ENCODE data around the gene RSPO3. TPM values are rescaled to one million over a fixed set of nuclear protein-coding genes. Genes with fewer than 3 reads are reported as not detected.

RSPO3 gene
- total RNA-seq, 1 experiment from 2014 or later = not detected

GRCh38 chr6:127115746-127116145 lies 2.7 kb upstream of the RSPO3 start:
- no peaks in the 10 kb centered on the region for H3F3A ChIP-seq (ENCODE audit: insufficient read depth, low read depth)
- no peak overlapping the region for H3K4me3 ChIP-seq
- no TSS peak for BruUV-seq (replicated peaks)
- H3K27me3 ChIP-seq (ENCODE audit: insufficient read depth, low read depth) = peaks cover 38% of the 10 kb centered on the region
- H4K20me1 ChIP-seq (ENCODE audit: insufficient read depth) = no peaks in the 10 kb centered on the region
- H3K4me2 ChIP-seq = no peak overlapping the region
- ChIA-PET POLR2A (ENCODE audit: unreplicated experiment) (interaction anchor here (0.5 kb wide), 1 partner anchor 322 kb away, joined by 3 read pairs; no protein-coding TSS in a partner anchor), CTCF (no interaction called here)
- no peaks in the 10 kb centered on the region for H3K4me1 ChIP-seq (replicated peaks; ENCODE audit: insufficient read depth)
- intact Hi-C loops (cut with micrococcal nuclease; ENCODE audit: unreplicated experiment) = no loop called here
- no peaks in the 10 kb centered on the region for H3K79me2 ChIP-seq (ENCODE audit: low read depth)
- DNase-seq = peak in 1 of 2 experiments; percentile 32
- no peaks in the 10 kb centered on the region for H3K9me2 ChIP-seq (ENCODE audit: insufficient read depth)
- H3K27ac ChIP-seq = no peak overlapping the region
- 0 out of 2 replicates have a peak overlapping the region, but pooled peaks have one; percentile 8 for H2AFZ ChIP-seq
- no peaks in the 10 kb centered on the region for H3K36me3 ChIP-seq (ENCODE audit: low read depth)
- no peak for TF ChIP-seq EZH2 (IDR thresholded peaks at IDR 0.05; ENCODE audit: low read depth)
- no peak for TF ChIP-seq CTCF (conservative IDR thresholded peaks at IDR 0.05)
- no peaks in the 10 kb centered on the region for H3K9me3 ChIP-seq (ENCODE audit: insufficient read depth, low read depth)

- no TSS peak for BruUV-seq (replicated peaks)
- no peaks in the 10 kb centered on the region for H3K79me2 ChIP-seq (ENCODE audit: low read depth)
- H3K9me2 ChIP-seq (ENCODE audit: insufficient read depth) = no peaks in the 10 kb centered on the region
- intact Hi-C loops (cut with micrococcal nuclease; ENCODE audit: unreplicated experiment) = loop anchor here (2.0 kb wide), 1 partner anchor 15 kb away; no protein-coding TSS in a partner anchor
- H3K36me3 ChIP-seq (ENCODE audit: low read depth) = no peaks in the 10 kb centered on the region
- no peak overlapping the region for H3K27ac ChIP-seq
- no peaks in the 10 kb centered on the region for H3K9me3 ChIP-seq (ENCODE audit: insufficient read depth, low read depth)
- H4K20me1 ChIP-seq (ENCODE audit: insufficient read depth) = no peaks in the 10 kb centered on the region
- TF ChIP-seq CTCF (conservative IDR thresholded peaks at IDR 0.05) (no peak), EZH2 (IDR thresholded peaks at IDR 0.05; ENCODE audit: low read depth) (no peak)
- H3K4me1 ChIP-seq (replicated peaks; ENCODE audit: insufficient read depth) = no peaks in the 10 kb centered on the region
- no peak overlapping the region for H2AFZ ChIP-seq
- peaks cover 43% of the 10 kb centered on the region for H3K27me3 ChIP-seq (ENCODE audit: insufficient read depth, low read depth)
- no peaks in the 10 kb centered on the region for H3F3A ChIP-seq (ENCODE audit: insufficient read depth, low read depth)
- no peak overlapping the region for H3K4me3 ChIP-seq
- POLR2A ChIA-PET (ENCODE audit: unreplicated experiment) = no interaction called here
- CTCF ChIA-PET = interaction anchor here (0.7 kb wide), 1 partner anchor 755 kb away, joined by 7 read pairs; no protein-coding TSS in a partner anchor
- no peak for DNase-seq
- peak overlapping the region; percentile 55 for H3K4me2 ChIP-seq
Measured at GRCh38 chr6:127117979-127118297, 533 bp upstream of the RSPO3 start.

GRCh38 chr6:127119102-127120022 lies 891 bp downstream of the RSPO3 start:
- CTCF ChIA-PET = no interaction called here
- Histone ChIP-seq H2AFZ (peak overlapping the region; percentile 91), H3K9me3 (ENCODE audit: insufficient read depth, low read depth) (no peaks in the 10 kb centered on the region), H3K4me2 (peak overlapping the region; percentile 99), H3K27ac (no peak overlapping the region), H3K4me1 (replicated peaks; ENCODE audit: insufficient read depth) (no peaks in the 10 kb centered on the region), H3K4me3 (peak overlapping the region; percentile 73), H3K36me3 (ENCODE audit: low read depth) (no peaks in the 10 kb centered on the region), H3K9me2 (ENCODE audit: insufficient read depth) (no peaks in the 10 kb centered on the region), H3K79me2 (ENCODE audit: low read depth) (no peaks in the 10 kb centered on the region), H4K20me1 (ENCODE audit: insufficient read depth) (no peaks in the 10 kb centered on the region), H3K27me3 (ENCODE audit: insufficient read depth, low read depth) (peaks cover 43% of the 10 kb centered on the region), H3F3A (ENCODE audit: insufficient read depth, low read depth) (no peaks in the 10 kb centered on the region)
- intact Hi-C loops (cut with micrococcal nuclease; ENCODE audit: unreplicated experiment) = loop anchor here (1.0 to 2.0 kb wide), 7 partner anchors 17 to 1805 kb away; partner anchors contain the start of gene NCOA7
- DNase-seq = peak; percentile 24 to 30
- no TSS peak for BruUV-seq (replicated peaks)
- POLR2A ChIA-PET (ENCODE audit: unreplicated experiment) = no interaction called here
- TF ChIP-seq CTCF (conservative IDR thresholded peaks at IDR 0.05) (0 out of 2 replicates have a peak, but pooled peaks have one; percentile 19), EZH2 (IDR thresholded peaks at IDR 0.05; ENCODE audit: low read depth) (peak; percentile 99)
